Upper lobe of left lung (tissue), 4 donors: ENCODE data around the gene ZSCAN21.

ENCODE experiments used
- EP300 ChIP-seq, 4 donors: sonication (generic); formaldehyde crosslinking; IDR thresholded peaks; one replicate each; pipeline ENCODE4 v1.5.1; 2017; ENCODE audit warnings: antibody characterized with exemption in 4 of 4, control low read depth in 2 of 4
- POLR2A ChIP-seq, 4 donors: fragments of 450-650 bp; IDR thresholded peaks; one replicate each; pipeline ENCODE4 v1.5.1; 2016 to 2017; ENCODE audit warnings: antibody characterized with exemption in 4 of 4, mild to moderate bottlenecking in 2 of 4
- POLR2AphosphoS5 ChIP-seq, 2 donors: sonication (generic); formaldehyde crosslinking; IDR thresholded peaks; one replicate each; pipeline ENCODE4 v1.5.1; 2017; ENCODE audit warnings: antibody characterized with exemption in 2 of 2
- TF ChIP-seq, protein P1 (sequence below), 6 experiments: fragments of 450-650 bp in 4 of 6; fragments of 200-600 bp in 2 of 6; sonication (generic) in 2 of 6; IDR thresholded peaks; one replicate each; pipeline ENCODE4 v1.5.1; 2016 to 2019; ENCODE audit warnings: antibody characterized with exemption in 6 of 6

DNA sequence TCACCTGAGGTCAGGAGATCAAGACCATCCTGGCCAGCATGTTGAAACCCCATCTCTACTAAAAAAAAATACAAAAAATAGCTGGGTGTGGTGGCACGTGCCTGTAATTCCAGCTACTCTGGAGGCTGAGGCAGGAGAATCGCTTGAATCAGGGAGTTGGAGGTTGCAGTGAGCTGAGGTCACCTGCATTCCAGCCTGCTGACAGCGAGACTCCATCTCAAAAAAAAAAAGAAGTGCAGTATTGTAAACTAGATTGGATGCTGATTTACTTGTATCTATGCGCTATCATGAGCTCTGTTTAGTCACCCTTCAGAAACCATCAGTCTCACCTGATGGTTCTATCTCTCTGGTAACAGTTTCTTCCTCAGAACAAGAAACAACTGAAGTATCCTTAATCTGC, 13.8 kb downstream of the ZSCAN21 start:
- TF ChIP-seq POLR2AphosphoS5 (IDR thresholded peaks at IDR 0.05) (no peak), POLR2A (IDR thresholded peaks at IDR 0.05) (no peak), EP300 (IDR thresholded peaks at IDR 0.05) (no peak)
- TF ChIP-seq, protein P1, sequence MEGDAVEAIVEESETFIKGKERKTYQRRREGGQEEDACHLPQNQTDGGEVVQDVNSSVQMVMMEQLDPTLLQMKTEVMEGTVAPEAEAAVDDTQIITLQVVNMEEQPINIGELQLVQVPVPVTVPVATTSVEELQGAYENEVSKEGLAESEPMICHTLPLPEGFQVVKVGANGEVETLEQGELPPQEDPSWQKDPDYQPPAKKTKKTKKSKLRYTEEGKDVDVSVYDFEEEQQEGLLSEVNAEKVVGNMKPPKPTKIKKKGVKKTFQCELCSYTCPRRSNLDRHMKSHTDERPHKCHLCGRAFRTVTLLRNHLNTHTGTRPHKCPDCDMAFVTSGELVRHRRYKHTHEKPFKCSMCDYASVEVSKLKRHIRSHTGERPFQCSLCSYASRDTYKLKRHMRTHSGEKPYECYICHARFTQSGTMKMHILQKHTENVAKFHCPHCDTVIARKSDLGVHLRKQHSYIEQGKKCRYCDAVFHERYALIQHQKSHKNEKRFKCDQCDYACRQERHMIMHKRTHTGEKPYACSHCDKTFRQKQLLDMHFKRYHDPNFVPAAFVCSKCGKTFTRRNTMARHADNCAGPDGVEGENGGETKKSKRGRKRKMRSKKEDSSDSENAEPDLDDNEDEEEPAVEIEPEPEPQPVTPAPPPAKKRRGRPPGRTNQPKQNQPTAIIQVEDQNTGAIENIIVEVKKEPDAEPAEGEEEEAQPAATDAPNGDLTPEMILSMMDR (IDR thresholded peaks at IDR 0.05), result no peak
